Lower leg skin (tissue), 3 donors: ENCODE measurements around the gene PRR5.

Experiments
- CTCF ChIP-seq, 3 donors: fragments of 450-650 bp; IDR thresholded peaks; one replicate each; pipeline ENCODE4 v1.5.1; 2016; ENCODE audit warnings: antibody characterized with exemption in 3 of 3, mild to moderate bottlenecking in 3 of 3, moderate library complexity in 2 of 3
- POLR2A ChIP-seq, 2 donors: fragments of 450-650 bp; IDR thresholded peaks; one replicate each; pipeline ENCODE4 v1.6.1; 2016 to 2017; ENCODE audit warnings: antibody characterized with exemption in 2 of 2, mild to moderate bottlenecking in 1 of 2, moderate library complexity in 1 of 2

GRCh38 chr22:44727148-44727547, 25.1 kb downstream of the PRR5 start:
- TF ChIP-seq CTCF (IDR thresholded peaks at IDR 0.05) (no peak), POLR2A (IDR thresholded peaks at IDR 0.05) (no peak)
